Loucy (cell line): ENCODE measurements around the gene EIF2D.

ENCODE experiments used
- H2AFZ ChIP-seq: fragments of 200-600 bp; sonication (generic); 2 replicates; pipeline ENCODE4 v1.6.0; 2016; ENCODE audit warnings: antibody characterized with exemption, mild to moderate bottlenecking, low read length, moderate library complexity
- H3F3A ChIP-seq: fragments of 200-600 bp; 2 replicates; pipeline ENCODE4 v1.6.0; 2016; ENCODE audit warnings: antibody characterized with exemption, low read depth, mild to moderate bottlenecking
- H3K27me3 ChIP-seq: fragments of 200-600 bp; sonication (generic); 2 replicates; pipeline ENCODE4 v1.6.1; 2014; ENCODE audit warnings: low read length, mild to moderate bottlenecking; ENCODE audit not compliant: insufficient read depth, poor library complexity, severe bottlenecking
- H3K36me3 ChIP-seq: fragments of 200-600 bp; sonication (generic); 2 replicates; pipeline ENCODE4 v1.6.1; 2016; ENCODE audit warnings: low read length; ENCODE audit not compliant: insufficient read depth
- H3K4me1 ChIP-seq: fragments of 200-600 bp; sonication (generic); 2 replicates; pipeline ENCODE4 v1.5.1; 2014; ENCODE audit warnings: low read length, mild to moderate bottlenecking; ENCODE audit not compliant: insufficient read depth, poor library complexity, severe bottlenecking
- H3K4me2 ChIP-seq: fragments of 200-600 bp; sonication (generic); 2 replicates; pipeline ENCODE4 v1.6.0; 2014; ENCODE audit warnings: antibody characterized with exemption, low read length, low read depth, mild to moderate bottlenecking; ENCODE audit not compliant: poor library complexity, severe bottlenecking
- H3K4me3 ChIP-seq: fragments of 200-600 bp; sonication (generic); 2 replicates; pipeline ENCODE4 v1.5.1; 2014; ENCODE audit warnings: low read length, mild to moderate bottlenecking, mixed read lengths; ENCODE audit not compliant: poor library complexity, severe bottlenecking
- H3K79me2 ChIP-seq: fragments of 200-600 bp; sonication (generic); 2 replicates; pipeline ENCODE4 v1.6.1; 2014; ENCODE audit warnings: low read length; ENCODE audit not compliant: insufficient read depth
- H3K9ac ChIP-seq: fragments of 200-600 bp; sonication (generic); 2 replicates; pipeline ENCODE4 v1.6.0; 2014; ENCODE audit warnings: mild to moderate bottlenecking, low read depth, low read length, moderate library complexity; ENCODE audit not compliant: poor library complexity, severe bottlenecking
- H3K9me2 ChIP-seq: fragments of 200-600 bp; sonication (generic); replicated peaks from 2 replicates; pipeline ENCODE4 v1.6.1; 2016; ENCODE audit warnings: low read depth, low read length, mixed read lengths
- H3K9me3 ChIP-seq: fragments of 200-600 bp; sonication (generic); 2 replicates; pipeline ENCODE4 v1.6.1; 2014; ENCODE audit warnings: mild to moderate bottlenecking, antibody characterized with exemption, low read length, low read depth; ENCODE audit not compliant: insufficient read depth
- H4K20me1 ChIP-seq: fragments of 200-600 bp; sonication (generic); 2 replicates; pipeline ENCODE4 v1.6.0; 2014; ENCODE audit warnings: antibody characterized with exemption, low read length, mild to moderate bottlenecking; ENCODE audit not compliant: insufficient read depth, poor library complexity, severe bottlenecking
- EZH2phosphoT487 ChIP-seq: fragments of 200-600 bp; IDR thresholded peaks from 2 replicates; pipeline ENCODE4 v1.6.1; 2018; ENCODE audit warnings: antibody characterized with exemption, mild to moderate bottlenecking, moderate library complexity, borderline replicate concordance
- TF ChIP-seq, protein P1 (sequence below): fragments of 200-600 bp; sonication (generic); conservative IDR thresholded peaks from 2 replicates; pipeline ENCODE4 v1.5.1; 2014; ENCODE audit warnings: mild to moderate bottlenecking, antibody characterized with exemption, low read length

EIF2D gene

GRCh38 chr1:206593351-206593925, 18.8 kb downstream of the EIF2D start:
- H3K36me3 ChIP-seq: peaks cover 79% of the 10 kb centered on the region; the same call in 1 of the 2 replicates
- H3K9ac ChIP-seq: no peak overlapping the region
- H3K4me1 ChIP-seq: no peaks in the 10 kb centered on the region
- H3K4me2 ChIP-seq: no peak overlapping the region
- H4K20me1 ChIP-seq: no peaks in the 10 kb centered on the region
- no peak overlapping the region for H3K4me3 ChIP-seq
- H3F3A ChIP-seq: no peaks in the 10 kb centered on the region
- H3K79me2 ChIP-seq: no peaks in the 10 kb centered on the region
- TF ChIP-seq, protein P1, sequence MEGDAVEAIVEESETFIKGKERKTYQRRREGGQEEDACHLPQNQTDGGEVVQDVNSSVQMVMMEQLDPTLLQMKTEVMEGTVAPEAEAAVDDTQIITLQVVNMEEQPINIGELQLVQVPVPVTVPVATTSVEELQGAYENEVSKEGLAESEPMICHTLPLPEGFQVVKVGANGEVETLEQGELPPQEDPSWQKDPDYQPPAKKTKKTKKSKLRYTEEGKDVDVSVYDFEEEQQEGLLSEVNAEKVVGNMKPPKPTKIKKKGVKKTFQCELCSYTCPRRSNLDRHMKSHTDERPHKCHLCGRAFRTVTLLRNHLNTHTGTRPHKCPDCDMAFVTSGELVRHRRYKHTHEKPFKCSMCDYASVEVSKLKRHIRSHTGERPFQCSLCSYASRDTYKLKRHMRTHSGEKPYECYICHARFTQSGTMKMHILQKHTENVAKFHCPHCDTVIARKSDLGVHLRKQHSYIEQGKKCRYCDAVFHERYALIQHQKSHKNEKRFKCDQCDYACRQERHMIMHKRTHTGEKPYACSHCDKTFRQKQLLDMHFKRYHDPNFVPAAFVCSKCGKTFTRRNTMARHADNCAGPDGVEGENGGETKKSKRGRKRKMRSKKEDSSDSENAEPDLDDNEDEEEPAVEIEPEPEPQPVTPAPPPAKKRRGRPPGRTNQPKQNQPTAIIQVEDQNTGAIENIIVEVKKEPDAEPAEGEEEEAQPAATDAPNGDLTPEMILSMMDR: no peak
- no peak for TF ChIP-seq EZH2phosphoT487
- H2AFZ ChIP-seq: no peak overlapping the region
- no peaks in the 10 kb centered on the region for H3K9me3 ChIP-seq
- no peaks in the 10 kb centered on the region for H3K9me2 ChIP-seq
- H3K27me3 ChIP-seq: no peaks in the 10 kb centered on the region

DNA sequence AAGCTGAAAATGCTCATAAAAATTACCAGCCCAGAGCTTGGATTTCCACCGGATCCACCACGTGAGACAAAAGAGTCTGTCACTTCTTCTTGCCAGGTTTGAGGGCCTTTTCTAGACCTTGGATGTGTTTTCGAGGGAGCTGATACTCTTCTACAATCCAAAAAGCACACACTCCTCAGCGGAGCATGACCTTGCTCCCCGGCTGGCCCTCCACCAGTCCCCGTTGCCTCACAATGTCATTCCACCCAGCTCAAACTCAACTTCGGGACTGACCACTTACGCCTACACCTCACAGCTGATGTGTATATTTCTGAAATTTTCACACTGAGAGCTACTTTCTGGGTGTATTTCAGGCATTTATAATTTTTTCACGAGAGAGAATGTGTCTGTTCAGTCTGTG, 20.6 kb downstream of the EIF2D start:
- H3K9ac ChIP-seq: no peak overlapping the region
- H4K20me1 ChIP-seq: no peaks in the 10 kb centered on the region
- no peak overlapping the region for H2AFZ ChIP-seq
- H3K27me3 ChIP-seq: no peaks in the 10 kb centered on the region
- H3F3A ChIP-seq: no peaks in the 10 kb centered on the region
- H3K9me2 ChIP-seq: no peaks in the 10 kb centered on the region
- H3K79me2 ChIP-seq: no peaks in the 10 kb centered on the region
- no peak overlapping the region for H3K4me3 ChIP-seq
- H3K9me3 ChIP-seq: no peaks in the 10 kb centered on the region
- H3K4me2 ChIP-seq: no peak overlapping the region
- H3K36me3 ChIP-seq: peaks cover 90% of the 10 kb centered on the region; the same call in 1 of the 2 replicates
- no peaks in the 10 kb centered on the region for H3K4me1 ChIP-seq
- no peak for TF ChIP-seq EZH2phosphoT487

DNA sequence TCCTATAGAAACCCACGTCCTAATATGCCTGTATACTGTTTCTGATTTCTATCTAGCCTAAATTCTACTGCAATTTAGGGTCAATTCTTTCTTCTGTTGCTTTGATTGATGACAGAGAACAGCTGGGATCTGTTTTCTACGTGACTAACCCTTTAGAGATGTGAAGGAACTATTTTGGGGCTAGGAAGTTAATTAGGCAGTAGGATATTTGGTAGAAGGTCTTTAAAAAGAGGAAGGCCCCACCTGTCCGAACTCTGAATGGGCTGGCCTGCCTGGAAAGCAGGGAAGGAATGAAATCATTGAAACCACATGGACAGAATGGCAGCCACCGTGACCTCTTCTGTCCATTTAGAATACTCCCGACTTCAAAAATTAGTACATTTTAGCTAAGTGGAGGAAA, 21.0 kb downstream of the EIF2D start:
- Histone ChIP-seq H3K4me2 (no peak overlapping the region), H2AFZ (no peak overlapping the region), H3K79me2 (no peaks in the 10 kb centered on the region), H3K27me3 (no peaks in the 10 kb centered on the region), H3K4me1 (no peaks in the 10 kb centered on the region), H3K9me3 (no peaks in the 10 kb centered on the region), H3K4me3 (no peak overlapping the region), H3F3A (no peaks in the 10 kb centered on the region), H3K9me2 (no peaks in the 10 kb centered on the region), H3K36me3 (peaks cover 90% of the 10 kb centered on the region; the same call in 1 of the 2 replicates), H3K9ac (no peak overlapping the region), H4K20me1 (no peaks in the 10 kb centered on the region)
- no peak for TF ChIP-seq EZH2phosphoT487

- no peaks in the 10 kb centered on the region for H3K27me3 ChIP-seq
- H3K36me3 ChIP-seq: peaks cover 90% of the 10 kb centered on the region; the same call in 1 of the 2 replicates
- H3K4me2 ChIP-seq: no peak overlapping the region
- no peak overlapping the region for H3K9ac ChIP-seq
- TF ChIP-seq, protein P1: peak; percentile 39
- no peak for TF ChIP-seq EZH2phosphoT487
- no peaks in the 10 kb centered on the region for H3K4me1 ChIP-seq
- H4K20me1 ChIP-seq: no peaks in the 10 kb centered on the region
- H2AFZ ChIP-seq: no peak overlapping the region
- H3K79me2 ChIP-seq: no peaks in the 10 kb centered on the region
- H3K9me2 ChIP-seq: no peaks in the 10 kb centered on the region
- H3K9me3 ChIP-seq: no peaks in the 10 kb centered on the region
- H3K4me3 ChIP-seq: no peak overlapping the region
- H3F3A ChIP-seq: no peaks in the 10 kb centered on the region
These were observed 22.1 kb downstream of the EIF2D start for GRCh38 chr1:206590025-206590758.
